Cardiac muscle cell (in vitro differentiated cells and primary cell): Measurements from ENCODE around the gene INSYN2B. TPM values are rescaled to one million over a fixed set of nuclear protein-coding genes. Genes with fewer than 3 reads are reported as not detected.

Source experiments
- DNase-seq, 2 donors: peaks; one replicate each; pipeline versions ENCODE4 v3.0.0 to v3.0.0-alpha.2; 2010 to 2017; ENCODE audit warnings: low read depth in 1 of 2, low spot score in 1 of 2
- H3K27ac ChIP-seq: fragments of 200-600 bp; sonication (generic); 2 replicates; pipeline ENCODE4 v1.5.1; 2016
- H3K27me3 ChIP-seq: fragments of 200-600 bp; sonication (generic); 2 replicates; pipeline ENCODE4 v1.6.0; 2016; ENCODE audit warnings: control low read depth
- H3K36me3 ChIP-seq: fragments of 200-600 bp; sonication (generic); 2 replicates; pipeline ENCODE4 v1.5.1; 2016; ENCODE audit warnings: control low read depth
- H3K4me1 ChIP-seq: fragments of 200-600 bp; sonication (generic); 2 replicates; pipeline ENCODE4 v1.8.1; 2017; ENCODE audit warnings: low read depth, mild to moderate bottlenecking, mixed run types
- H3K4me3 ChIP-seq: fragments of 200-600 bp; sonication (generic); 2 replicates; pipeline ENCODE4 v1.5.1; 2016; ENCODE audit warnings: mild to moderate bottlenecking
- H3K9me3 ChIP-seq: fragments of 200-600 bp; sonication (generic); 2 replicates; pipeline ENCODE4 v1.5.1; 2017; ENCODE audit warnings: low read depth, mild to moderate bottlenecking, control low read depth
- polyA plus RNA-seq: library from polyadenylated mRNA; unstranded; fragments of >200 nt; fragmentation: Nextera tagmentation; extraction: Ambion mirVana; gene quantifications from 2 replicates; pipeline ENCODE4 v1.2.1, GENCODE V29; 2016
- total RNA-seq: library from RNA; depleted of rRNA; stranded (reverse); fragments of >200 nt; gene quantifications from 2 replicates; pipeline ENCODE4 v1.2.3, GENCODE V29; 2016
- TF ChIP-seq, protein P1 (sequence below): IDR thresholded peaks from 2 replicates; pipeline ENCODE4 v1.5.1; 2012; ENCODE audit warnings: low read depth, mild to moderate bottlenecking, low read length

Gene INSYN2B
- total and polyA plus RNA-seq, 2 experiments from 2014 or later = 1.6 to 9.3 TPM

DNA sequence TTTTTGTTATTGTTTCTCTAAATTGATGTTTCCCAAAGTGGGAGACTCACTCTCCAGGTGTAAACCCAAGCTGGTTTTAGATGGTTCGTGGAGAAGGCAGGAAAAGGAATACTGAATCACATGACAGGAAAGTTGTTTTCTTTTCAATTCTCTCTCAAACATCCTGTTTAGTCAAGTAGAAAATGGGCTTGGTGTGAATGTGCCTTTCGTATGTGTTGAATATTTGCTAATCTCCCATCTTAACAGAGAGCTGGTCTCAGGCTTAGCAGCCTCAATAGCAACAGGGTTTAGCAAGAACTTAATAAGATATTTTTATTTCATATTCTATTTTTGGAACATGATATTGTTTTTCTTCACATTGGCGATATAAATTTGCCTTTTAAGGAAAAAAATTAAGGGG is 119.7 kb downstream of the INSYN2B start:
- Histone ChIP-seq H3K27me3 (no peaks in the 10 kb centered on the region), H3K4me3 (no peak overlapping the region), H3K4me1 (no peaks in the 10 kb centered on the region), H3K27ac (no peak overlapping the region), H3K9me3 (no peaks in the 10 kb centered on the region), H3K36me3 (no peaks in the 10 kb centered on the region)
- TF ChIP-seq, protein P1, sequence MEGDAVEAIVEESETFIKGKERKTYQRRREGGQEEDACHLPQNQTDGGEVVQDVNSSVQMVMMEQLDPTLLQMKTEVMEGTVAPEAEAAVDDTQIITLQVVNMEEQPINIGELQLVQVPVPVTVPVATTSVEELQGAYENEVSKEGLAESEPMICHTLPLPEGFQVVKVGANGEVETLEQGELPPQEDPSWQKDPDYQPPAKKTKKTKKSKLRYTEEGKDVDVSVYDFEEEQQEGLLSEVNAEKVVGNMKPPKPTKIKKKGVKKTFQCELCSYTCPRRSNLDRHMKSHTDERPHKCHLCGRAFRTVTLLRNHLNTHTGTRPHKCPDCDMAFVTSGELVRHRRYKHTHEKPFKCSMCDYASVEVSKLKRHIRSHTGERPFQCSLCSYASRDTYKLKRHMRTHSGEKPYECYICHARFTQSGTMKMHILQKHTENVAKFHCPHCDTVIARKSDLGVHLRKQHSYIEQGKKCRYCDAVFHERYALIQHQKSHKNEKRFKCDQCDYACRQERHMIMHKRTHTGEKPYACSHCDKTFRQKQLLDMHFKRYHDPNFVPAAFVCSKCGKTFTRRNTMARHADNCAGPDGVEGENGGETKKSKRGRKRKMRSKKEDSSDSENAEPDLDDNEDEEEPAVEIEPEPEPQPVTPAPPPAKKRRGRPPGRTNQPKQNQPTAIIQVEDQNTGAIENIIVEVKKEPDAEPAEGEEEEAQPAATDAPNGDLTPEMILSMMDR = no peak
- DNase-seq = no peak

GRCh38 chr5:169856571-169856970 is 123.7 kb downstream of the INSYN2B start:
- Histone ChIP-seq H3K9me3 (no peaks in the 10 kb centered on the region), H3K27me3 (no peaks in the 10 kb centered on the region), H3K36me3 (no peaks in the 10 kb centered on the region), H3K4me1 (no peaks in the 10 kb centered on the region), H3K27ac (no peak overlapping the region), H3K4me3 (no peak overlapping the region)
- peak in 1 of 2 donors; percentile 78 for DNase-seq
- TF ChIP-seq, protein P1 = no peak

DNA sequence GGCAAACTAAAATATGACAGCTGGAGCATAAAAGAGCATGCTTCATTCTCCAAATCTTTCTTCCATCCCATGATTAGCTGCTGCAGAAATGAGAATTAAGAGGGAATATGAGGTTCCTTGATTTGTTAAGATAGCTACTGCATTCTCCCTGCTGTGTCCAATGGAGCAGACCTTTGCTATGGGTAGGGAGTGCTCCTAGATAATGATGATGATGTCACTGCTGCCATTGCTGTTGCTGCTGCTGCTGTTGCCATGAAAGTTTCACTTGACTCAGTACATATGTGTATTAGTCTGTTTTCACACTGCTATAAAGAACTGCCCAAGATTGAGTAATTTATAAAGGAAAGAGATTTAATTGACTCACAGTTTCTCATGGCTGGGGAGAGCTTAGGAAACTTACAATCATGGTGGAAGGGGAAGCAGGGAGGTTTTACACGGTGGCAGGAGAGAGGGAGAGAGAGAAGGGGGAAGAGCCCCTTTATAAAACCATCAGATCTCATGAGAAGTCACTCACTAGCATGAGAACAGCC is 128.9 kb downstream of the INSYN2B start:
- no peaks in the 10 kb centered on the region for H3K4me1 ChIP-seq
- TF ChIP-seq, protein P1 = no peak
- DNase-seq = no peak
- H3K27ac ChIP-seq = no peak overlapping the region
- H3K4me3 ChIP-seq = no peak overlapping the region
- H3K9me3 ChIP-seq = no peaks in the 10 kb centered on the region
- no peaks in the 10 kb centered on the region for H3K27me3 ChIP-seq
- no peaks in the 10 kb centered on the region for H3K36me3 ChIP-seq

- Histone ChIP-seq H3K4me3 (no peak overlapping the region), H3K27me3 (no peaks in the 10 kb centered on the region), H3K27ac (no peak overlapping the region), H3K4me1 (peaks cover 7% of the 10 kb centered on the region), H3K9me3 (no peaks in the 10 kb centered on the region), H3K36me3 (no peaks in the 10 kb centered on the region)
- no peak for DNase-seq
- TF ChIP-seq, protein P1 = no peak
These were observed 129.9 kb downstream of the INSYN2B start for GRCh38 chr5:169850409-169850808.

- no peak for DNase-seq
- H3K4me3 ChIP-seq = no peak overlapping the region
- no peaks in the 10 kb centered on the region for H3K27me3 ChIP-seq
- H3K36me3 ChIP-seq = no peaks in the 10 kb centered on the region
- H3K4me1 ChIP-seq = peaks cover 8% of the 10 kb centered on the region
- TF ChIP-seq, protein P1 = no peak
- H3K9me3 ChIP-seq = no peaks in the 10 kb centered on the region
- H3K27ac ChIP-seq = no peak overlapping the region
These were observed 131.5 kb downstream of the INSYN2B start for GRCh38 chr5:169848792-169849191.
